Activated CD8-positive, alpha-beta T cell treated with anti-CD3 and anti-CD28 coated beads for 36 hours (primary cell): ENCODE results near the gene ADGRG6. TPM values are rescaled to one million over a fixed set of nuclear protein-coding genes. Genes with fewer than 3 reads are reported as not detected.

Experiments used
- ATAC-seq: fragments of 200-7000 bp; cut with Tn5 transposase; one replicate; pipeline ENCODE4 v1.10.0; 2021; ENCODE audit warnings: mild to moderate bottlenecking, moderate library complexity
- CTCF ChIA-PET: fragments of 350-600 bp; sonication (Branson Sonifier 250); formaldehyde crosslinking; loops from one replicate; lab custom pipeline; 2021; ENCODE audit warnings: antibody characterized with exemption; lab: Charles Lee
- POLR2A ChIA-PET: fragments of 350-600 bp; sonication (Branson Sonifier 250); formaldehyde crosslinking; loops from one replicate; lab custom pipeline; 2021; ENCODE audit warnings: antibody characterized with exemption; lab: Charles Lee
- DNase-seq: peaks from one replicate; pipeline ENCODE4 v3.0.0-alpha.2; 2020
- H3K27ac Mint-ChIP-seq: one replicate; pipeline ENCODE4 v1.8.0; 2021; ENCODE audit warnings: mild to moderate bottlenecking, mixed read lengths
- H3K27me3 Mint-ChIP-seq: one replicate; pipeline ENCODE4 v1.8.0; 2021; ENCODE audit warnings: mixed read lengths
- H3K36me3 Mint-ChIP-seq: one replicate; pipeline ENCODE4 v1.8.0; 2021; ENCODE audit warnings: low read depth, mixed read lengths
- H3K4me1 Mint-ChIP-seq: one replicate; pipeline ENCODE4 v1.8.0; 2021; ENCODE audit warnings: low read depth, mixed read lengths
- H3K4me3 Mint-ChIP-seq: one replicate; pipeline ENCODE4 v1.8.0; 2021; ENCODE audit warnings: mild to moderate bottlenecking, moderate library complexity, mixed read lengths
- H3K9me3 Mint-ChIP-seq: one replicate; pipeline ENCODE4 v1.8.0; 2021; ENCODE audit warnings: mixed read lengths
- CTCF ChIP-seq: fragments of 200-600 bp; IDR thresholded peaks from one replicate; pipeline ENCODE4 v1.8.0; 2022; ENCODE audit warnings: antibody characterized with exemption, mild to moderate bottlenecking
- intact Hi-C: fragments of 100-400 bp; cut with micrococcal nuclease; formaldehyde crosslinking; loops from one replicate; pipeline ENCODE4 v1.10.0; 2022
- total RNA-seq, 2 experiments: library from RNA; stranded (reverse); gene quantifications; one replicate each; pipeline ENCODE4 v1.2.3, GENCODE V29; 2021

The ADGRG6 gene
- total RNA-seq, 2 experiments from 2014 or later = 1.3 to 1.5 TPM

GRCh38 chr6:142400495-142400894, 98.7 kb downstream of the ADGRG6 start:
- Mint-ChIP-seq H3K36me3 (no peaks in the 10 kb centered on the region), H3K4me1 (peaks cover 14% of the 10 kb centered on the region), H3K4me3 (no peak overlapping the region), H3K9me3 (no peaks in the 10 kb centered on the region), H3K27ac (no peak overlapping the region), H3K27me3 (no peaks in the 10 kb centered on the region)
- no peak for TF ChIP-seq CTCF
- POLR2A ChIA-PET = no interaction called here
- intact Hi-C loops = no loop called here
- DNase-seq (no peak), ATAC-seq (no peak)
- CTCF ChIA-PET = no interaction called here

- CTCF ChIA-PET = no interaction called here
- Mint-ChIP-seq H3K4me1 (peaks cover 6% of the 10 kb centered on the region), H3K36me3 (no peaks in the 10 kb centered on the region), H3K27me3 (no peaks in the 10 kb centered on the region), H3K4me3 (no peak overlapping the region), H3K9me3 (no peaks in the 10 kb centered on the region), H3K27ac (no peak overlapping the region)
- ATAC-seq (no peak), DNase-seq (no peak)
- POLR2A ChIA-PET = no interaction called here
- TF ChIP-seq CTCF = no peak
- intact Hi-C loops = no loop called here
These were observed 100.0 kb downstream of the ADGRG6 start for GRCh38 chr6:142401838-142402237.

GRCh38 chr6:142404751-142405150, 102.9 kb downstream of the ADGRG6 start:
- Mint-ChIP-seq H3K27me3 (peaks cover 2% of the 10 kb centered on the region), H3K27ac (no peak overlapping the region), H3K4me1 (peaks cover 20% of the 10 kb centered on the region), H3K36me3 (no peaks in the 10 kb centered on the region), H3K9me3 (no peaks in the 10 kb centered on the region), H3K4me3 (no peak overlapping the region)
- TF ChIP-seq CTCF = no peak
- ATAC-seq = no peak
- CTCF ChIA-PET = no interaction called here
- intact Hi-C loops = no loop called here
- no peak for DNase-seq
- POLR2A ChIA-PET = no interaction called here

- H3K27me3 Mint-ChIP-seq = peaks cover 2% of the 10 kb centered on the region
- H3K4me3 Mint-ChIP-seq = no peak overlapping the region
- no peaks in the 10 kb centered on the region for H3K9me3 Mint-ChIP-seq
- CTCF ChIA-PET = no interaction called here
- no peaks in the 10 kb centered on the region for H3K36me3 Mint-ChIP-seq
- DNase-seq = no peak
- ATAC-seq = no peak
- intact Hi-C loops = no loop called here
- no peak overlapping the region for H3K27ac Mint-ChIP-seq
- no peak for TF ChIP-seq CTCF
- POLR2A ChIA-PET = no interaction called here
- H3K4me1 Mint-ChIP-seq = peaks cover 21% of the 10 kb centered on the region
These were observed 104.3 kb downstream of the ADGRG6 start for GRCh38 chr6:142406131-142406530.

- ChIA-PET CTCF (interaction anchor here (0.7 kb wide), 1 partner anchor 12 kb away, joined by 4 read pairs; no protein-coding TSS in a partner anchor), POLR2A (no interaction called here)
- no peaks in the 10 kb centered on the region for H3K9me3 Mint-ChIP-seq
- no peak for TF ChIP-seq CTCF
- intact Hi-C loops = no loop called here
- no peak for DNase-seq
- peaks cover 2% of the 10 kb centered on the region for H3K27me3 Mint-ChIP-seq
- no peak overlapping the region for H3K4me3 Mint-ChIP-seq
- H3K36me3 Mint-ChIP-seq = no peaks in the 10 kb centered on the region
- H3K4me1 Mint-ChIP-seq = peaks cover 21% of the 10 kb centered on the region
- no peak for ATAC-seq
- no peak overlapping the region for H3K27ac Mint-ChIP-seq
These were observed 106.0 kb downstream of the ADGRG6 start for GRCh38 chr6:142407685-142408273.
